Stimulated activated CD8-positive, alpha-beta memory T cell treated with anti-CD3 and anti-CD28 coated beads, Interleukin-15, amount 100 ng/mL, for 1 hour (primary cell): ENCODE data around the gene UBE2K.
"Not testable (repeated sequence)": the region's sequence is repeated elsewhere in the genome, so short reads cannot be mapped to it uniquely, and the experiment has no call there.

Experiments used
- DNase-seq: peaks from one replicate; pipeline ENCODE4 v3.0.0-alpha.2; 2020; ENCODE audit warnings: low read depth

Gene UBE2K, protein sequence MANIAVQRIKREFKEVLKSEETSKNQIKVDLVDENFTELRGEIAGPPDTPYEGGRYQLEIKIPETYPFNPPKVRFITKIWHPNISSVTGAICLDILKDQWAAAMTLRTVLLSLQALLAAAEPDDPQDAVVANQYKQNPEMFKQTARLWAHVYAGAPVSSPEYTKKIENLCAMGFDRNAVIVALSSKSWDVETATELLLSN

DNA sequence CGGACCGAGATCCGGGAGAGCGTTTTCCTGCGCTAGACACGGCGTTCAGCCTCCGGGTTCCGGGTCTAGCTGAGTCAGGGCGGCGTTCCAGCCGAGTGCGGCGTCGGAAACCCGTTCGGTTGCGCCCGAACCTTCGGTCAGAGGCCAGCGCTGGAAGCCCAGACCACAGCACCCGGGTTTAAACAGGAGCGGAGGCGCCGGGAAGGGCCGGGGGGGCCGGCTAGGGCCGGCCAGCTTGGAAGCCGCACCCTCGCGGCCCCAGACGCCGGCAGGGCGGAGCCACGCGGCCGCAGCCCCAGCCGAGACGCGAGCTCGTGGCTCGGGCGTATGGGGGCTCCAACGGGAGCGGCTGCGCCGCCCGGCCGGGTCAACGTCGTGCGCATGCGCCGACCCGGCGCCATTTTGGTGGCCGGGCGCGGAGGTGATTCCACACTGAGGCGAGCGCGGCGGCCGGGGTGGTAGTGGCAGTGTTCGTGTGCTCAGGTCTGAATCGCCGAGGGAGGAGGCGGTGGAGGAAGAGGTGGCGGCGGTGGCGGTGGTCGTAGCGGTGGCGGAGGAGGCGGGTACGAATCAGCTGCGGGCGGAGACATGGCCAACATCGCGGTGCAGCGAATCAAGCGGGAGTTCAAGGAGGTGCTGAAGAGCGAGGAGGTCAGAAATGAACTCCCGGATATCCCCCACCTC, at the start of gene UBE2K:
UBE2K (plus strand) TSS at position 397 of the 684 bp plus-strand sequence; CDS start at position 589, 192 bp downstream.
- peak; percentile 68 for DNase-seq

DNA sequence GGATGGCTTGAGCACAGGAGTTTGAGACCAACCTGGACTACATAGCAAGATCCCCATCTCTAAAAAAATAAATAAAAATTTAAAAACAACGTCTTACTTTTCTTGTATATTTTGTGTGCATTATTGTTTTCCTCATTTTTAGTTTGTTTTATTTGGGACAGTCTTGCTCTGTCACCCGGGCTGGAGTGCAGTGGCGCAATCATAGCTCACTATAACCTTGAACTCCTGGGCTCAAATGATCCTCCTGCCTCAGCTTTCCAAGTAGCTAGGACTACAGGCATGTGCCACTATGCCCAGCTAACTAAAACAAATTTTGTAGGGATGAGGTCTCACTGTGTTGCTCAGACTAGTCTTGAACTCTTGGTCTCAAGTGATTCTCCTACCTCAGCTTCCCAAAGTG, 49.7 kb upstream of the UBE2K start:
- DNase-seq, result no peak

DNA sequence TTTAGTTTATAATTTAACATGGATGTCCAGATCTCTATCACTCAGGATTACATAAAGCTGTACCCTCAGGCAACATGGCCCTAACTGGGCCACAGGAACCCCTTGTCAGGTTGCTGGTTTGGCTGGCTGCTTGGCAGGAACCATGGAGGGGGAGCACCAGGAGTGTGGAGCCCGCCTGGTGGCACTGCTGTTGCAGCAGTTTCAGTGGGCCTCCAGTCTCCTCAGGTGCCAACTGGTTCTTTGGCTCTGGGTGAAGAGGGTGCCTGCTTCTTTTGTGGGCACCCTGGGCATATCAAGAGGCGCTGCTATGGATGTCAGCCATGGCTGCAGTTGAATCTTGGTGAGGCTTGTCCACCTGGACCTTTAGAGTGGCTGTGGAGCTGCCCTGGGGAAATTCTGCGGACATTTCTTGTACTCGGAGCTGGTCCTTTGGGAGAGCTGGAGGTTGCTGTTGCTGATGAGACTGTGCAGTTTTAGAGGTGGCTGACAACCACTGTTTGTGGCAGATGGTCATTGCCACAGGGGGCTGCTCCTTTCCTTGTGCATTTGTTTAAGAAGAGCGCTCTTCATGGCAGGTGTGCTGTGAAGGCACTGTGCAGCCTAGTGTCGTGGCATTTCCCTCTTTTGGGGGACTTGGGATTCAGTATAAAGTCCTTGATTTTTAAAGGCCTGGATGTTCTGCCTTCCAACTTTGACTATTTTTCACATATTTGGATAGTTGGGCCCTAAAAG, 48.9 kb upstream of the UBE2K start:
- no peak for DNase-seq

DNA sequence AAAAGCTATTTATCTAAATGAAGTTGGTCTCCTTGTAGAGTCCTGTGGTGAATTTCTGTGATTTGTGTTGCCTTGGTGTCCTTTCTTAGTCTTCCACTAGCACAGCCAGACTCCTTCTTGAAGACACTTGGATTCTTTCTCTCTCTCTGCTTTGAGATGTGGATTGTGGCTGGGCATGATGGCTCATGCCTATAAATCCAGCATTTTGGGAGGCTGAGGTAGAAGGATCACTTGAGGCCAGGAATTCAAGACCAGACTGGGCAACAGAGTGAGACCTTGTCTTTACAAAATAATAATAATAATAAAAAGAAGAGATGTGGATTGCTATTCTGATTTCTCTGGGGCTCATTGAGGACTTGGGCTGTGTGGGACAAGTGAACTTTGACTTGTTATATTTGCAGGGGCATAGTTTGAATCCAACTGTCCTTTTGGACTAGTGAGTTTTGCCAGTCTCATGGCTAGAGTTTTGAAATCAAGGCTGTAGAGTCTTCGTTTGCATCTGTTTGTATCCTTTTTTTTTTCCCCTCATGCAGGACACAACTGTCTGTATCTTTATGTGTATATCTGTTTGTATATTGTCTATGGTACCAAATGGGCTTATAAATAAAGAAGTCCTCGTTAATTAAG, 48.2 kb upstream of the UBE2K start:
- DNase-seq, result no peak

DNA sequence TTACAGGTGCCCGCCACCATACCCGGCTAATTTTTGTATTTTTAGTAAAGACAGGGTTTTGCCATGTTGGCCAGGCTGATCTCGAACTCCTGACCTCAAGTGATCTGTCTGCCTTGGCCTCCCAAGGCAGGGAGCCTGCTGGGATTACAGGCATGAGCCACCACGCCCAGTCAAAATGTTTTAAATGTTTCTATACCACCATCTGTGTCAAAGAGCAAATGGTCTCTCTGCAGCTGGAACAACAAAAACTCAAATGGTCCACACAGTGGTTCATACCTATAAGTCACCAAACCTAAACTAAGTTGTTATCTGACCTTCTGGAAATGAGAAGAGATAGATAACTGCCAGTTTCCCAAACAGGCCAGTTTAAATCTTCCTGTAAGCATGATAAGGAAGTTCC, 46.4 kb upstream of the UBE2K start:
- not testable (repeated sequence) for DNase-seq

DNA sequence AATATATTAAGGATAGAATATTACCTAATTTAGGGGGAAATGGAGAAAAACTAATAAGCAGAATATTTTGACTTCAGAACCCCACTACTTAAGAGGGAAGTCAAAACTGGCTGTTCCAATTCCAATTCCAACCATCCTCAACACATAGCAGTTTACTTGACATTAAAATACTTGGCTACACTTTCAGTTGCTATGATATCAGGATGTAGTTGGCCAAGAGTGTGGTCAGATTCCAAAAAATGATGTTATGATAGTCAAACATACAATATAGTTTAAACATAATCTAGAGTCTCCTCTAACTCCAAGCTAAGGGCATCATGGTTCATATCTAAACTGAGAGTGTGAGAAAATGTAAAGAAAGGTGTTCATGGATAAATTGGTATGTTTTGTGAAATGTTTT, 42.7 kb upstream of the UBE2K start:
- no peak for DNase-seq

DNA sequence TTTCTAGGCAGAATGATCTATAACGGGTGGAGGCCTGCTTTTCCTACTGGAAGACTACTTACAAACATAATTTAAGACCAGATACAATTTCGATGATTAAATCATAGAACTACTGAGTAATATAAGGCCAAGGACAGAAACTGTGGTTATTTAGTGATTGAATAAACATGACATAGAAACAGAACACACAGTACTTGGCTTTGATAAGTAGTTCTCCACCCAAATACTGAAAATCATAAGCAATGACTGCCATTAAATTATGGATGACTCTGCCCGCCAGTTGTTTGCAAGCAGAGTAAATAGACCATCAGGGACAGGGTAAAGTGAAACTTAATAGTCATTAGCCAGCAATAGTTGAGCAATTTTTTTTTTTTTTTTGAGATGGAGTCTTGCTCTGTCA, 42.1 kb upstream of the UBE2K start:
- DNase-seq, result no peak

DNA sequence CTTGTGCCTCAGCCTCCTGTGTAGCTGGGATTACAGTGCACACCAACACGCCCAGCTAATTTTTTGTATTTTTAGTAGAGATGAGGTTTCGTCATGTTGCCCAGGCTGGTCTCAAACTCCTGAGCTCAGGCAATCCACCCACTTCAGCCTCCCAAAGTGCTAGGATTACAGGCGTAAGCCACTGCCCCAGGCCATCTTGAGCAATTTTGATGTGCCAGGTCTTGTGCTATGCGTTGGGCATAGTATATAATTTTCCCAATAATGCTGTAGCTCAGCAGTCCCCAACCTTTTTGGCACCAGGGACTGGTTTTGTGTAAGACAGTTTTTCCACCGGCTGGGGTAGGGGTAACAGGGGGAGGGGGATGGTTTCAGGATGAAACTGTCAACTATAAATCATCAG, 41.3 kb upstream of the UBE2K start:
- DNase-seq, result not testable (repeated sequence)

DNA sequence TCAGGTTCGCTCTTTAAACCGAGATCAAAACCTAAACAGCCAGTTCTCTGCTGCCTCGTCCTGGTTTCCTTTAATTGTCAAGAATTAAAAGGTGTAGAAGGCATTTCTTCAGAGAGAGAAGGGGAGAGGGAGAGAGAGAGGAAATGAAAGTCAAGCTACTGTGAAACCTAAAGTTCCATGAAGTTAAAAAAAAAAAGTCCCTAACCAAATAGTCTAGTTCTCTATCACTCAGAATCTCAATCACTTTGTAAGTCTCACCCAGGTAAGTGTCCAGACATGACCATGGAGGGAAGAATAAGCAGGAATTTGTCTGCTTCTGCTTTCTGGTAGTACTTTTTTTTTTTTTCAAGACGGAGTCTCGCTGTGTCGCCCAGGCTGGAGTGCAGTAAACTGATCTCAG, 40.5 kb upstream of the UBE2K start:
- no peak for DNase-seq

DNA sequence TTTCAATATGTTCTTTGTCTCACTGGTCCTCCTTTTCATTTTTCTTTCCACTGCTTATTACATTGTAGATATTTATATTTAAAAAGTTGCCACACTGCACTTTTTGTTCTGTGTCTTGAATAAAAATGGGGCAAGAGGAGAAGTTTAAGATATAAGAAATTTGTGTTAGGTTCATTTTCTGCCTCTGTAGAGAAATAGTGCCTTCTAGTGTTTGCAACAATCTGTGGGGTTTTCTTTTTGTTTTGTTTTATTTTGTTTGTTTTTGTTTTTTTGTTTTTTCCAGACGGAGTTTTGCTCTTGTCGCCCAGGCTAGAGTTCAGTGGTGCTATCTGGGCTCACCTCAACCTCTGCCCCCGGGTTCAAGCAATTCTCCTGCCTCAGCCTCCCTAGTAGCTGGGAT, 39.2 kb upstream of the UBE2K start:
- no peak for DNase-seq

DNA sequence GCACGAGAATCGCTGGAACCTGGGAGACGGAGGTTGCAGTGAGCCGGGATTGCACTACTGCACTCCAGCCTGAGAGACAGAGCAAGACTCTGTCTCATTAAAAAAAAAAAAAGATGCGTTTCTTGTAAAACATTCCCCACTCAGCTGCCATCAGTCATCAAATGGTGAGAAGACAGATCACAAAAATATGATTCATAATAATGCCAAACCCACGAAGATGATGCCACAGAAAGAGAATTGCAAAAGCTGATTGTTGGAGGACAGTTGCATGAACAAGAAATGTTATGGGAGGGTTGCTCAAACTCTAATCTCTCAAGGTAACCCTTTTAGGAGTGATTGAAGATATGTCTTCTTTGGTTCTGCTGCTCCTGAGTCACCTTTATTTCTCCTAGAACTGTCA, 37.9 kb upstream of the UBE2K start:
- DNase-seq, result no peak

DNA sequence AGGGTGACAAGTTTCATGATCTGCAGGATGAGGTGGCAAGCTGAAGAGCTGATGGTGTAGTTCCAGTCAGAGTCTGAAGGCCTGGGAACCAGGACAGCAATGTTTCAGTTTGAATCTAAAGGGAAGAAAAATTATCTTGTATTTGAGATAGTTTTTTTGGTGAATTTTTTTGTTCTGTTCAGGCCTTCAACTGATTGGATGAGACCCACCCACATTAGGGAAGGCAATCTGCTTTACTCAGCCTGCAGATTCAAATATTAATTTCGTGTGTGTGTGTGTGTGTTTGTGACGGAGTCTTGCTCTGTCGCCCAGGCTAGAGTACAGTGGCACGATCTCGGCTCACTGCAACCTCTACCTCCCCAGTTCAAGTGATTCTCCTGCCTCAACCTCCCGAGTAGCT, 37.2 kb upstream of the UBE2K start:
- DNase-seq, result no peak

DNA sequence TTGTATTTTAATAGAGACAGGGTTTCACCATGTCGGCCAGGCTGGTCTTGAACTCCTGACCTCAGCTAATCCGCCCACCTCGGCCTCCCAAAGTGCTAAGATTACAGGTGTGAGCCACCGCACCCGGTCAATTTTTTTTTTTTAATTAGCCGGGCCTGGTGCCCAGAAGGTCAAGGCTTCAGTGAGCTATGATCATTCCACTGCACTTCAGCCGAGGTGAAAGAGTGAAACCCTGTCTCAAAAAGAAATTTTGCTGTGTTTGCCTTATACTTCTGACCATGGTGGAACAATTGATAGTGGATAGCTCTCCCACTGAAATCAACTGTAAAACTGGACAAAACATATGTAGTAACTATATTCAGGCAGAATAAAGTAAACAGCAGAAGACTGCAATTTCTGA, 35.3 kb upstream of the UBE2K start:
- no peak for DNase-seq

DNA sequence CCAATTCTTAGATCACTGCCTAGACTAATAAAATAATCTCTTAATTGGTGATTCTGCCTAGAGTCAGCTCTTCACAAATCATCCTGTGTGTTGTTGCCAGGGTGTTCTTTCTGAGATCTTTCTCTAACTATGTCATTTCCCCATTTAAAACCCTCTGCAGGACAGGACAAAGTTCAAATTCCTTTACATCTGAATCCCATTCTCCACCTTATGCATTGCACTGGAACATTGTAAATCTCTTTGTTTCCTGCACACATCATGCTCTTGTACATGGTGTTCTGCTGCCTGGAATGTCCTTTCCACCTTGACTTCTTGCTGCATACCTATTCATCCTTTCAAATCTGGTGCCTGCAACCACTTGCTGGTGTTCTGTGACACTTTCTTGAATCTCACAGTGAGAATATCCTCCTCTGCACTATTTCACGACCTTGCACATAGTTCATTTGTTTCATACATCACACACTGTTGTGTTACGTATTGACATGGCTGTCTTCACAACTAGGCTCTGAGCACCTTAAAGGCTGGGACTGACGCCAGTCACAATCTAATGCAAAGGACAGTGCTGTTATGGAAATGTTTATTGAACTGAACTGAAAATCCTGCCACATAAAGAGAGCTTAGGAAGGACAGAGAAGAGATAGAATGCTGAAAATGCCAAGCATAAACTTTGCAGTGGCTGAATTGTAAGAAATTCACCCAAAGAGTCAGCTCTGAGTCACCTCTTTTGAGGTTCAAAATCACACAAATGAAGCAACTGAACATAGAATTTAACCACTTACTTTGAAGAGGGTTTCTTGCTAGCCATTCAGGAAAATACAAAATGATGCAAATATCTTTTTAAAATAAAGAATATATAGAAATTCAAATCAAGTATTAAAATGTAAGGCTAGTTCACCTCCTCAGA, 32.9 kb upstream of the UBE2K start:
- no peak for DNase-seq

DNA sequence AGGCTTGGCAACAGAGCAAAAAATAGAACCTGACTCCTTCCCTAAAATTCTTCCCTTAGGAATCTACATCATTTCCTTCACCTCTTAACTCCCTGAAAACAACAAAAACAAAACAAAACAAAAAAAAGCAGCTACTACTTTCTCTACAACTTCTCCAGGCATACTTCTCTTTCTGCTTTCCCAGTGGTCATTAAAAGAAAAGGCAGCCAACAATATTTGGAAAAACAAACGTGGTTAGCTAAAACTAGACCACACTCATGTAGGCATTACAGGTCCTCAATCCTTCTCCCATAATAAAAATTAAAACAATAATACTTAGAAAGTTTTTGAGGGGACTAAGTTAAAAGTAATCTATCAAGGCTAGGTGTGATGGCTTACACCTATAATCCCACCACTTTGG, 30.2 kb upstream of the UBE2K start:
- no peak for DNase-seq

DNA sequence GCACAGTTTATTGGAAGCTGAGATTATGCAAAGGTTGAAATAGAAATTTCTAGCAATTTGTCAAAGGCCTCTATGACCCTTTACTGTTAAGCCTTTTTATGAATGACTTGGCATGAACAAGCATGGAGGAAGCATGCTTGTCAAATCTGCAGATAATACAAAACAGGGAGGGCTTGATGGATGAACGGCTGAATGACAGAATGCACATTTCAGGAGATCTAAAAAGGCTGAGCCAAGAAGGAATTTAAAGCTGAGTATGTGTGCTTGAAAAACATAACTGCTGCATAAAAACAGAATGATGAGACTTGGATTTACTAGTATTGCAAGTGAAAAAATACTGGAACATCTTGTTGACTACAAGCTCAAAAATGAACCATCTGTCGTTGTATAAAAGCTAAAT, 29.0 kb upstream of the UBE2K start:
- no peak for DNase-seq

DNA sequence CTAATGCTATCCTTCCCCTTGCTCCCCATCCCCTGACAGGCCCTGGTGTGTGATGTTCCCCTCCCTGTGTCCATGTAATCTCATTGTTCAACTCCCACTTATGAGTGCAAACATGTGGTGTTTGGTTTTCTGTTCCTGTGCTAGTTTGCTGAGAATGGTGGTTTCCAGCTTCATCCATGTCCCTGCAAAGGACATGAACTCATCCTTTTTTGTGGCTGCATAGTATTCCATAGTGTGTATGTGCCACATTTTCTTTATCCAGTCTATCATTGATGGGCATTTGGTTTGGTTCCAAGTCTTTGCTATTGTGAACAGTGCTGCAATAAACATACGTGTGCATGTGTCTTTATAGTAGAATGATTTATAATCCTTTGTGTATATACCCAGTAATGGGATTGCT, 27.6 kb upstream of the UBE2K start:
- not testable (repeated sequence) for DNase-seq

DNA sequence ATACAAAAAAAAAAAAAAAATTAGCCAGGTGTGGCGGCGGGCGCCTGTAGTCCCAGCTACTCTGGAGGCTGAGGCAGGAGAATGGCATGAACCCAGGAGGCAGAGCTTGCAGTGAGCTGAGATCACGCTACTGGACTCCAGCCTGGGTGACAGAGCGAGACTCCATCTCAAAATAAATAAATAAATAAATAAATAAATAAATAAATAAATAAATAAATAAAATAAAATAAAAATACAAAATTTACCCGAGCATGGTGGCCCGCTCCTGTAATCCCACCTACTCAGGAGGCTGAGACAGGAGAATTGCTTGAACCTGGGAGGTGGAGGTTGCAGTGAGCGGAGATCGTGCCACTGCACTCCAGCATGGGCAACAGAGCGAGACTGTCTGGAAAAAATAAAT, 22.3 kb upstream of the UBE2K start:
- not testable (repeated sequence) for DNase-seq

DNA sequence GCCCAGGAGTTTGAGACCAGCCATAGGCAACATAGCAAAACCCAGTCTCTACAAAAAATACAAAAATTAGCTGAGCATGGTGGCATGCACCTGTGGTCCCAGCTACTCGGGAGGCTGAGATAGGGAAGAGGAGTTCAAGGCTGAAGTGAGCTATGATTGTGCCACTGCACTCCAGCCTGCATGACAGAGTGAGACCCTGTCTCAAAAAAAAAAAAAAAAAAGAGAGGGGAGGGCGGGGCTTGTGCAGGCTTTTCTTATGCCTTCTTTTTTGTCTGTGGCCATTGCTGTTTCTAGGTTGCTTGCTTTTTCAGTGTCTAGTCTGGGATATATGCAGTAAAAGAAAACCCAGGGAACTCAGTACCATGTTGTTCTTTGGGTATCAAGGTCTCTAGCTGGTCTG, 16.9 kb upstream of the UBE2K start:
- not testable (repeated sequence) for DNase-seq

DNA sequence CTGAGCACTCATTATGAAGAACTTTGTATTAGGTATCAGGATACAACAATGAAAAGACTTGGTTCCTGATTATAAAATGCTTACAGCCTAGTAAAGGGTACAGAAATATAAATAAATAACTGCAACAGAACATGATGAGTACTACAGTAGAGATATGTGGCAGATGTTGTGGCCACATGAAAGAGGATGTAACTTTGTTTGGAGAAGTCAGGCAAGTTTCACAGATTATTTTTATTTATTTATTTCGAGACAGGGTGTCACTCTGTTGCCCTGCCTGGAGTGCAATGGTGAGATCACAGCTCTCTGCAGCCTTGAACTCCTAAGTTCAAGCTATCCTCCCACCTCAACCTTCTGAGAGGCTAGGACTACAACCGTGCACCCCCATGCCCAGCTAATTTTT, 15.8 kb upstream of the UBE2K start:
- no peak for DNase-seq

DNA sequence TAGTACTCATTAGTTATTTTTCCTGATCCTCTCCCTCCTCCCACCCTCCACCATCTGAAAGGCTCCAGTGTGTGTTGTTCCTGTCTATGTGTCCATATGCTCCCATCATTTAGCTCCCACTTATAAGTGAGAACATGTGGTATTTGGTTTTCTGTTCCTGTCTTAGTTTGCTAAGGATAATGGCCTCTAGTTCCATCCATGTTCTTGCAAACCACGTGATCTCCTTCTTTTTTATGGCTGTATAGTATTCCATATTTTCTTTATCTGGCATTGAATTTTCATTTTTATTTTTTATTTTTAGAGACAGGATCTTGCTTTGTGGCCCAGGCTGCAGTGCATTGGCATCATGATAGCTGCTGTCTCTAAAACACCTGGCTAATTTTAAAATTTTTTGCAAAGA, 11.9 kb upstream of the UBE2K start:
- DNase-seq, result no peak

DNA sequence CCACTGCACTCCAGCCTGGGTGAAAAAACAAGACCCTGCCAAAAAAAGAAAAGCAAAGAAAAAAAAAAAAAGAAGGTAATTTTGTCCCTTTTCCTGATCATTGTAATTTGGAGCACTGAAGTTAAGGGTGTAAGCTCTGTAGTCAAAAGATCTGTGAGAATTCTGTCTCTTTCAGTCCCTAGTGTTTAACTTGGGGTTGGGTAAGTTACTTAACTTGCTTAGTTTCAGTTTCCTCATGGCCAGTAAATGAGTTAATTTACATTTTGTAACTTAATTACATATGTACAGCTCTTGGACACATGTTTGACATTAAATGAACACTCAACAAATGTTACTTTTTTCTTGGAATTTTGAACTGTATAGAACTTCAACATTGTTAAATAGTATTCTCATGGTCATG, 10.9 kb upstream of the UBE2K start:
- DNase-seq, result no peak
